ENCODE results near the gene PLD6.

PLD6 gene

DNA sequence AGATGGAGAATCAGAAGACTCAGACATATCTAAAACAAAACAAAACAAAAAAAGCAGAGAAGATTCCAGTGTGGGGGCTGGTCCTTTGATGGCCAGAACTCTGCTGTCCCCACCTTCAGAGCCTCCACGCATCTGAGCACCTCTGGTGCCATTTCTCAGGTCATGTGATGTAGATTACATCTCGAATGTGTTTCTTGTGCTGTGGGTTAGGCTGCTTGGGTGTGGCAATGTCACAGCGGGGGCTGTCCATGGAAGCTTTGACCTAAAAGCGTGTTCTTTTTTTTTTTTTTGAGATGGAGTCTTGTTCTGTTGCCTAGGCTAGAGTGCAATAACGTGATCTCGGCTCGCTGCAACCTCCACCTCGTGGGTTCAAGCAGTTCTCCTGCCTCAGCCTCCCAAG is 51.2 kb downstream of the PLD6 start:
- no peaks in the 10 kb centered on the region for H3K27me3 Mint-ChIP-seq
- H3K9me3 Mint-ChIP-seq = no peaks in the 10 kb centered on the region
- peaks cover 94% of the 10 kb centered on the region for H3K36me3 Mint-ChIP-seq (ENCODE audit: low read depth)
- DNase-seq = no peak
- H3K4me1 Mint-ChIP-seq (ENCODE audit: low read depth) = peaks cover 49% of the 10 kb centered on the region
- H3K4me3 Mint-ChIP-seq = no peak overlapping the region
- peak overlapping the region; percentile 13 for H3K27ac Mint-ChIP-seq

DNA sequence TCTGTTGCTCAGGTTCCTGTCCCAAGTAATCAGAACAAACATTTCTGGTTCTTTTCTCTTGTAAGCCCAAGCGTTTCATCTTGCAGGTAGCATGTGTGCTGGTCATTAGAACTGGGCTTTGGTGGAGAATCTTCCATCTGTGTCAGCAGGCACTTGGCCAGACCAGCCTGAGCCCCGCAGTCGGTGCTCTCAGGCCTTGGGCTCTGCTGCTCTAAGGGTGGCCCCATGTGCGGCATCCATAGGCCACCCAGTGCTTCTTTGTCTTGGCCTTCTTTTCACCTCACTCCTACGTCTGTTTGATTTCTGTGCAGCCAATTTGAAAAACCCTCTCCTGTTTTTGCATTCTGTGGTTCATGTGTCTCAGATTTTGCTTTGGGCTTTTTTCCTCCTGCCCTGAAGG is 51.6 kb downstream of the PLD6 start:
- Mint-ChIP-seq H3K4me1 (ENCODE audit: low read depth) (peaks cover 53% of the 10 kb centered on the region), H3K4me3 (no peak overlapping the region), H3K27ac (peak overlapping the region; percentile 13), H3K36me3 (ENCODE audit: low read depth) (peaks cover 93% of the 10 kb centered on the region), H3K9me3 (no peaks in the 10 kb centered on the region), H3K27me3 (no peaks in the 10 kb centered on the region)
- no peak for DNase-seq

DNA sequence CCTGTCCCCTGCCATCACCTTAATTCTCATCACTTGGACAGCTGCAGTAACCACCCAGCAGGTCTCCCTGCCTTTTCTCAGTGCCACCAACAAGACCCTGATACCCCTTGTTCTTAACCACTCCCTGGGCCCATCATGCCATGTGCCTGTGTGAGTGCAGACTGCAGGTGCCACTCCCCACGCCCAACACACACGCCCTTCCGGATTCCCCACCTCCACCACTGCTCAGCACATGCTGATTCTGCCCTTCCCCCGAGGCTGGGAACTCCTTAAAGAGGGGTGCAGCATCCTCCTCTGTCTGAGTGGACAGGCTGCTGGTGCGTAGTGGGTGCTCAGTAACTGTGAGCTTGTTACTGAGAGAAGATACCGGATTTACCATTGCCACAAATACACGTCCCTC is 52.4 kb downstream of the PLD6 start:
- H3K4me3 Mint-ChIP-seq = no peak overlapping the region
- peak overlapping the region; percentile 53 for H3K27ac Mint-ChIP-seq
- H3K9me3 Mint-ChIP-seq = no peaks in the 10 kb centered on the region
- DNase-seq = no peak
- peaks cover 89% of the 10 kb centered on the region for H3K36me3 Mint-ChIP-seq (ENCODE audit: low read depth)
- peaks cover 53% of the 10 kb centered on the region for H3K4me1 Mint-ChIP-seq (ENCODE audit: low read depth)
- H3K27me3 Mint-ChIP-seq = no peaks in the 10 kb centered on the region

DNA sequence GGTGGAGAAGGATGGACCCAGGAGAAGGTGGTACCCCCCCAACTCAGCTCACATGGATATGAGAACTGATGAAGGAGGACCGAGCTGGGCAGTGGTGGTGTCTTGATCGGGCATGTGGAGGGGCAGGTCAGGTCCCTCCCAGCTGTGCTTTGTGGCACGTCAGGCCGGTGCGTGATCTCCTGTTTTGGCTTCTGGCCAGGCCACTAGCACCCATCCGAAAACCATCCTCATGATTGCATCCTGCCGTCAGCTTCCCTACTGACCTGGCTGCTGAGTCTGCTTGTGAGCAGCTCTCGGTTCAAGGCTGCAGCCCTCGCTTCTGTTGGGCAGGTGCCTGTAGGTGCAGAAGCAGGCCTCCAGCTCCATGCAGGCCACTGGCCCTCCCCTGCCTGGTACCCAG is 53.1 kb downstream of the PLD6 start:
- DNase-seq = no peak
- H3K4me1 Mint-ChIP-seq (ENCODE audit: low read depth) = peaks cover 53% of the 10 kb centered on the region
- no peaks in the 10 kb centered on the region for H3K9me3 Mint-ChIP-seq
- H3K27ac Mint-ChIP-seq = peak overlapping the region; percentile 45
- H3K36me3 Mint-ChIP-seq (ENCODE audit: low read depth) = peaks cover 91% of the 10 kb centered on the region
- no peak overlapping the region for H3K4me3 Mint-ChIP-seq
- no peaks in the 10 kb centered on the region for H3K27me3 Mint-ChIP-seq

DNA sequence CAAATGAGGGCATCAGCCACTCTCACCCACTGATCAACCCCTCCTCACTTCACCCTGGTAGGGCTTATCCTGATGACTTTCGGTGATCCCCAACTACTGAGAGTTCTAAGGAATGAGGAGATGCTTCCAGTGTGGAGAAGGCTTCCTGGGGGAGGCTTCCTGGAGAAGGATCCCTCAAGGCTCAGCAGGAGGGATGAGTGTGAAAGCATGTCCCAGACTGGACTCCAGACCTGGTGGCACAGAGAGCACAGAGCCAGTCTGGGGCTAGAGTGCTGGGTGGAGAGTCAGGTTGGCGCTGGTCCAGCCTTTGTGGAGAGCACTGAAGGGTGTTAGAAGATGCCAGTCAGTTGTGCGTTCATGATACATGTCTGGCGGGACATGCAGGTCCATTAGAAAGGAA is 53.7 kb downstream of the PLD6 start:
- DNase-seq = no peak
- no peaks in the 10 kb centered on the region for H3K9me3 Mint-ChIP-seq
- no peak overlapping the region for H3K4me3 Mint-ChIP-seq
- no peaks in the 10 kb centered on the region for H3K27me3 Mint-ChIP-seq
- peak overlapping the region; percentile 83 for H3K27ac Mint-ChIP-seq
- H3K36me3 Mint-ChIP-seq (ENCODE audit: low read depth) = peaks cover 92% of the 10 kb centered on the region
- peaks cover 53% of the 10 kb centered on the region for H3K4me1 Mint-ChIP-seq (ENCODE audit: low read depth)

DNA sequence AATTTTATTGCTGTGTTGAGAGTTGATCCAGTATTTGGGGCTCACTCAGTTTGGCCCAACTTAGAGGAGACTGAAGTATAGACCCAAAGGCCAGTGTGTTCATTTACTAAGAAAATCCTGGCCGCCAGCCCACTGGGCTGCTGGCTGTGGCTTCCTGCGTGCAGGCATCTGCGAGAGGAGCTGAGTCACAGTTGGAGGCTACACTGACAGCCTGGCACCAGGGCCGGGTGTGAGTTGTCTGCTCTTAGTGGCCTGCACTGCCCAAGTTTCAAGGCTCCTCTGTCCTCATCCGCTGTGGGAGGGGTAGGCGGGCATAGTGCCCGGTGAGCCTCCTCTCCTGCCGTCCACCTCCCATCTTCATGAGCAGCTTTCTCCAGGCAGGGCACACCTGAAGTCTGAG is 54.2 kb downstream of the PLD6 start:
- H3K27me3 Mint-ChIP-seq = no peaks in the 10 kb centered on the region
- H3K36me3 Mint-ChIP-seq (ENCODE audit: low read depth) = peaks cover 92% of the 10 kb centered on the region
- no peaks in the 10 kb centered on the region for H3K9me3 Mint-ChIP-seq
- peaks cover 53% of the 10 kb centered on the region for H3K4me1 Mint-ChIP-seq (ENCODE audit: low read depth)
- no peak overlapping the region for H3K4me3 Mint-ChIP-seq
- peak overlapping the region; percentile 83 for H3K27ac Mint-ChIP-seq
- DNase-seq = no peak

DNA sequence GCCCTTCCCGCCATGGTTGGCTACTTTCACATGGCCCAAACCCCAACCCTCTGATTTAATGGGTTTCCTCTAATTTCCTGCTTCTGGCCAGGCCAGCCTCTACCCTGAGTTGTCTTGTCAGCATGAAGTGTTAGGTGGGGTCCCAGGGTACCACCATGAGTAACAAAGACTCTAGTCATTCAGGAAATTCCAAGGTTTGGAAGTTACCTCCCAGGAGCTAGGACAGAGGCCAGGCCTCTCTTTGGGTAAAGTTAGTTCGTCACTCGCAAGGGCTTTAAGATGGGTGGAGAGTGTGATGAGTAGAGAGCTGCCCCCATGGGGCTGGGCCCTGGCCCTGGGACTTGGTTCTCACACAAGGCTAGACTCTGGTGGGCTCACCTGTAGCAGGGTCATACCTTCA is 54.6 kb downstream of the PLD6 start:
- no peaks in the 10 kb centered on the region for H3K9me3 Mint-ChIP-seq
- no peaks in the 10 kb centered on the region for H3K27me3 Mint-ChIP-seq
- H3K36me3 Mint-ChIP-seq (ENCODE audit: low read depth) = peaks cover 92% of the 10 kb centered on the region
- H3K4me3 Mint-ChIP-seq = no peak overlapping the region
- H3K27ac Mint-ChIP-seq = peak overlapping the region; percentile 83
- peaks cover 53% of the 10 kb centered on the region for H3K4me1 Mint-ChIP-seq (ENCODE audit: low read depth)
- DNase-seq = no peak

DNA sequence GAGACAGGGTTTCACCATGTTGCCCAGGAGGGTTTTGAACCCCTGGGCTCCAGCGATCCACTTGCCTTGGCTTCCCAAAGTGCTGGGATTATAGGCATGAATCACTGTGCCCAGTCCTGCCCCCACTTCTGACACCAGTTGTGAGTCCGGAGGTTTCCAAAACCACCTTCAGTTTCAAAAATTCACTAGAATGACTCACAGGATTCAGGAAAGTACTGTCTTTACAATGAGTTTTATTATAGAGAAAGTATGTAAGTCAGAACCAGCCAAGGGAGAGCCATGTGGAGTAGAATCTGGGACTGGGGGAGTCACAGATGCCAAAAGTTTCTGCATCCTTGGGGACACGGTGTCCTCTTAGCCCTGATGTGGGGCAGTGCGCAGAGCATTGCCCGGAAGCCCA is 55.1 kb downstream of the PLD6 start:
- H3K36me3 Mint-ChIP-seq (ENCODE audit: low read depth) = peaks cover 92% of the 10 kb centered on the region
- no peak for DNase-seq

More for the DNA sequence above, 55.1 kb downstream of the PLD6 start:
- Mint-ChIP-seq H3K4me1 (ENCODE audit: low read depth) (peaks cover 53% of the 10 kb centered on the region), H3K9me3 (no peaks in the 10 kb centered on the region), H3K4me3 (no peak overlapping the region), H3K27ac (peak overlapping the region; percentile 83), H3K27me3 (no peaks in the 10 kb centered on the region)

Measured in activated T-cell treated with anti-CD3 and anti-CD28 coated beads, Interleukin-2, amount 50 U/mL, for 24 hours (primary cell).